ENCODE measurements around the gene PSMG3. TPM values are rescaled to one million over a fixed set of nuclear protein-coding genes. Genes with fewer than 3 reads are reported as not detected.

The PSMG3 gene
- total RNA-seq, 3 donors from 2014 or later, result 75.8 to 82.5 (median 82.5) TPM

DNA sequence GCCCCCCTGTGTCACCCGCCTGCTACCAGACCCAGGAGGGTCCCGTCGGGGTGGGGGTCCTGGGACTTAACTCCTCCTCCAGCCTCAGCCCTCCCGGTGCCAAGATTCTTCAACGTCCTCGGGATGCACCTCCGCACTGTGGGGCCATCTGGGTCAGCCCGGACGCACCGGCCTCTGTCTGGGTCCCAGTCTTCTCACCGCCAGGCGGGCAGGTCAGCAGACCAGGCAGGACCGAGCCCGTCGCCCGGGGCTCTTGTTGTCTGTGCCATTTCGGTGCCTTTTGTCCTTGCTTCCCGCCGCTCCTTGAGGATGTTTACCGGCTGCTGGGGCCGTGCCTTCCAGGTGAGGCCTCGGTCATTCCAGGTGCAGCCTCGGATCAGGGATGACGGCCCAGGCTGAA, 32.1 kb upstream of the PSMG3 start:
- no peak for ATAC-seq
- Mint-ChIP-seq H3K27me3 (ENCODE audit: low read depth) (peaks cover 13% of the 10 kb centered on the region), H3K9me3 (no peaks in the 10 kb centered on the region), H3K36me3 (ENCODE audit: insufficient read depth) (no peaks in the 10 kb centered on the region), H3K4me1 (ENCODE audit: low read depth) (no peaks in the 10 kb centered on the region), H3K4me3 (no peak overlapping the region)
- DNase-seq, result no peak

DNA sequence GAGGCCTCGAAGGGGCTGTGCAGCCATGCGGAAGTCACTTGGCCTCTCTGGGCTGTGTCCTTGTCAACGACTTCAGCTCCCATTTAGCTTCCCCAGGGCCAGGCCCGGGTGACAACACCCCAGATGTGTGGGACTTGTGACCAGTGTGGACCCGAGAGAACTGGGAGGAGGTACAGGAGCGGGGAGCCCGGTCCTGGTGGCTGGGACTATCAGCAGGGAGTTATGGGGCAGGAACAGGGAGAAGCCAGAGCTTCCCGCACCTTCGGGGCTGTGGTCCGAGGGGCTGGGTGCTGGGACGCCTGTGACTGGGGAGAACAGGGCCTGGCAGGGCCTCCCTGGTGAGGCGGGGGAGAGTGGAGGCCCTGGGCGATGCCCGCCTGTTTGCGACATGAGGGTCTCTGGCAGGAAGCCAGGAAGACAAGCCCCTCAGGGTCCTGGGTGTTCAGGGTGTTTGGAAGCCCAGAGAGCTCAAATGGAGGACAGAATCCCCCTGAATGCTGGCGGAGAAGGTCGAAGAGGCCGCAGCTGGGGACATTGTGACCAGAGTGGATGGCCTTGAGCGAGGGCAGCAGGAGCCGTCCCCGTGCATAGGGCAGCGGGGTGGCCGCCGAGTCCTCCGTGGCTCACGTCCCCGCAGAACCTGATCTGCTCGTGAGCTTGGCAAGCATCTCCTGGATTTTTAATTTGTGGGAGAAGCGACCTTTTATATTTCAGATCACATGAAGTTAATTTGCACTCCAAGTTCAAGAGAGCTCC, 30.0 kb upstream of the PSMG3 start:
- ATAC-seq, result no peak
- Mint-ChIP-seq H3K4me1 (ENCODE audit: low read depth) (no peaks in the 10 kb centered on the region), H3K9me3 (no peaks in the 10 kb centered on the region), H3K27me3 (ENCODE audit: low read depth) (peaks cover 12% of the 10 kb centered on the region), H3K4me3 (no peak overlapping the region), H3K36me3 (ENCODE audit: insufficient read depth) (no peaks in the 10 kb centered on the region)
- DNase-seq, result no peak

DNA sequence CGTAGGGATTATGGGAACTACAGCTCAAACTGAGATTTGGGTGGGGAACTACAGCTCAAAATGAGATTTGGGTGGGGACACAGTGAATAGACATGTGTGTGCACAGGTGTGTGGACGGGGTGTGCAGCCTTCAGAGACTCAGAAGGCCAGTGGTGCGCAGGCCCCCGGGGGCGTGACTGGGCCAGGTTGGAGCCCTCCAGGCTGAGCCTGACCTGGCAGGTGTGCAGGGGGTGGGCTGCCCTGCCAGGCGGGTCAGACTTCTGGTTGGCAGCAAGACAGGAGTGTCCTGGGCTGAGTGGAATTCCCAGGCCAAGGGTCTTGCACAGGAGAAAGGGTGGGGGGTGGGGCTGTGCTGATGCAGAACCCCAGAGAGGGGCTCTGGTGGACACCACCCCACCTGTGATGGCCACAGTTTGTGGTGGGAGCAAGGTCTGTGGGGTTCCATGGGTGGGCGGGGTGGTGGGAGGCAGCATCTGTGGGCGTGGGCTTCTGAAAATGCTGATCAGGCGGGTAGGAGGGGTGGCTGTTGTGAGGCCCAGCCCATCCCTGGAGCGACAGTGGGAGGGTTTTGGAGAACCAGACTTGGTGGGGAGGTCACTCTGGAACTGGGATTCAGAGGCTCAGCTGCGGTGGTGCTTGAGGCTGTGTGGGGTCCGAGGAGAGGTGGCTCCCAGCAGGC, 29.3 kb upstream of the PSMG3 start:
- Mint-ChIP-seq H3K4me3 (no peak overlapping the region), H3K9me3 (no peaks in the 10 kb centered on the region), H3K27me3 (ENCODE audit: low read depth) (peaks cover 12% of the 10 kb centered on the region), H3K4me1 (ENCODE audit: low read depth) (no peaks in the 10 kb centered on the region), H3K36me3 (ENCODE audit: insufficient read depth) (no peaks in the 10 kb centered on the region)
- no peak for ATAC-seq
- no peak for DNase-seq

DNA sequence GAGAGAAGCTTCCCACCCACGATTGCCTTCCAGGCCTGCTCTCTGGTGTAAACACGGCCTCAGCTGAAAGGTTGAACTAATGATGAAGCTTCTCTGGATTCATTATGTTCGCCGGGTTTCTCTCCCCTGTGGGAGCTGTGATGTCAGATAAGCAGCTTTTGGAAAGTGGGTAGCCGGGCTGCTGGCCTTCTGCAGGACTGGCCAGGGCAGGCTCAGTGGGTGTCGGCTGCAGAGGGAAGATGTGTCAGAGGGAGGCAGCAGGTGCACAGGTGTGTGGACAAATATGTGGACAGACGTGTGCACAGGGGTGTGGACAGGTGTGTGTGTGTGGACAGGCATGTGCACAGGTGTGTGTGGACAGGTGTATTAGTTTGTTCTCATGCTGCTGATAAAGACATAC, 28.5 kb upstream of the PSMG3 start:
- no peak overlapping the region for H3K4me3 Mint-ChIP-seq
- ATAC-seq (no peak), DNase-seq (no peak)
- H3K9me3 Mint-ChIP-seq, result no peaks in the 10 kb centered on the region
- peaks cover under 1% of the 10 kb centered on the region for H3K4me1 Mint-ChIP-seq (ENCODE audit: low read depth)
- H3K27me3 Mint-ChIP-seq (ENCODE audit: low read depth), result peaks cover 15% of the 10 kb centered on the region
- no peaks in the 10 kb centered on the region for H3K36me3 Mint-ChIP-seq (ENCODE audit: insufficient read depth)

DNA sequence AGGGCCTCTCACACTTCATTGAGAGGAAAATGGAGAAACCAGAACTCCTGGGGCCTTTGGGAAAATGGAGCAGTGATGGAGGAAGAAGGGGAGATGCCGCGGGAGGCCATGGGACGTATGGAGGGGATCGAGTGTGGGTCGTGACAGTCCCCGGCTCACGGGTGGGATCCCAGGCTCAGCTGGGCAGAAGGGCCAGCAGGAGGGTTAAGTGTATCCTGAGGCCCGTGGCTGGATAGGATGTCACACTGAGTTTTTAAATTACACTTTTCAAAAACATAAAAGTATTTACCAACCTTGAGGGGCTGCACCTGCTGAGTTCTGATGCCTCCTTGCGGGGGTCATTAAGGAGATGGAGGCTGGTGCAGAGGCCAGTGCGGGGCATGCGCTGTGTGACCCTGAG, 28.0 kb upstream of the PSMG3 start:
- no peaks in the 10 kb centered on the region for H3K9me3 Mint-ChIP-seq
- no peak for ATAC-seq
- no peak for DNase-seq
- no peak overlapping the region for H3K4me3 Mint-ChIP-seq
- no peaks in the 10 kb centered on the region for H3K36me3 Mint-ChIP-seq (ENCODE audit: insufficient read depth)
- H3K4me1 Mint-ChIP-seq (ENCODE audit: low read depth), result peaks cover 5% of the 10 kb centered on the region
- H3K27me3 Mint-ChIP-seq (ENCODE audit: low read depth), result peaks cover 19% of the 10 kb centered on the region

DNA sequence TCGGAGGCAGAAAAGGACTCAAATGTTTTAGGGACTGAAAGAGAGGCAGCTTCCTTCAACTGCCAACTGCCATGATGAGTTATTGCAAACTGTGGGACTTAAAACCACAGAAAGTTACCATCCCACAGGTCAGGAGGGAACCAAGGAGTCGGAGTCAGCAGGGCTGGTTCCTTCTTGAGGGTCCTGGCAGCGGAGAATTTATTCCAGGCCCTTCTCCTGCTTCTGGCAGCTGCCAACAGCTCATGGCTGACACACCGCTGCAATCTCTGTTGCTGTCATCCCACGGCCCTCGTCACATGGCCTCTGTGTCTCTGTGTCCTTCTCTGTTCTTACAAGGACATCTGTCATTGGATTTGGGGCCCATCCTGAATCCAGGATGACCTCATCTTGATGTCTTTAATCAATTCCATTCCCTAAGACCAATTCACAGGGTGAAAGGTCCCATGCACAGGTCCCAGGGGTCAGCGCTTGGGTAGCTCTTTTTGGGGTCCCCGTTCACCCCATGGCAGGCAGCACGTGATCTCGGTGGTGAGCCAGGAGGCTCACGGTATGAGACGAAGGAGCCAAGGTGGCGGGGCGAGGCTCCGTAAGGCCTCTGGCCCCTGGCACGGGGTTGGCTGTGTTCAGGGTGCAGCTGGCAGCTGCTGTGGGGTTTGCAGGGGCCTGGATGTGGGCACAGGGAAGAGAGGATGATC, 27.4 kb upstream of the PSMG3 start:
- Mint-ChIP-seq H3K36me3 (ENCODE audit: insufficient read depth) (no peaks in the 10 kb centered on the region), H3K9me3 (no peaks in the 10 kb centered on the region), H3K27me3 (ENCODE audit: low read depth) (peaks cover 24% of the 10 kb centered on the region), H3K4me1 (ENCODE audit: low read depth) (peaks cover 10% of the 10 kb centered on the region), H3K4me3 (no peak overlapping the region)
- DNase-seq (no peak), ATAC-seq (no peak)

DNA sequence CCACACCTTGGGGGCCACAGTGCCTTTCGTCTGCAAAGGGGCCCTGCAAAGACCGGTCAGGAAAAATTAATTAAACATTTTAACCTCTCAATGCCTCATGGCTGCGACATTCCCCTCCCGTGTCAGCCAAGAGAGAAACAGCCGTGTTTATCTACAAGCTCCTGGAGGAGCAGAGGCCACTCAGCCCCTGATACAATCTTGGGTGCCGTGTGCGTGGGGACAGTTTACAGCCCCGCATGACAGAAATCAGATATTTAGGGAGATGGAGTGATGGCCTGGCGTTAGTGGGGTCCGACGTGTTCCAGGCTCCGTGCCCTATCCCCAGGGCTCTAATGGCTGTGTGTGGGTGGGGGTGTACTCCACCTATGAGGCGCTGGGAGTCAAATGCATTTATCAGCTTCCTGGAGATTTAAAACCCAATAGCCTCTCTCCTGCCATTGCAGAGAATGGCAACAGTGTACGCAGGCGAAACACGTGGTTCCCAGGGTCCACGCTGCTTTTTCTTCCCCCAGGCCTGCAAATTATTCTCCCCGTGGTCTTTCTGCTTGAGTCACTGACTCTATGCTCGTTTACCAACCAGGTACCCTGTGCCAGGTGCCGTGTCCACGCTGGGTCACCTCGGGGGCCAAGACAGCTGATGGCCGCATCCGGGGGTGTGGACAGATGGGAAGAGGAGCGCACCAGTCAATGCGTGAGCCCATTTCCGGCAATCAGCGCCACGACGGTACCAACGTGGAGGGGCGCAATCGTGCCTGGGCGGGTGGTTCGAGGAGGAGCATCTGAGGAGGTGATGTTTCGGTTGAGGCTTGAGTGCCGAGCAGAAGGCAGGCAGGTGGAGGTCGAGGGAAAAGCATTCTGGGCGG, 26.6 kb upstream of the PSMG3 start:
- no peaks in the 10 kb centered on the region for H3K36me3 Mint-ChIP-seq (ENCODE audit: insufficient read depth)
- H3K4me3 Mint-ChIP-seq, result no peak overlapping the region
- DNase-seq (no peak), ATAC-seq (no peak)
- no peaks in the 10 kb centered on the region for H3K9me3 Mint-ChIP-seq
- H3K27me3 Mint-ChIP-seq (ENCODE audit: low read depth), result peaks cover 26% of the 10 kb centered on the region
- H3K4me1 Mint-ChIP-seq (ENCODE audit: low read depth), result peaks cover 17% of the 10 kb centered on the region

DNA sequence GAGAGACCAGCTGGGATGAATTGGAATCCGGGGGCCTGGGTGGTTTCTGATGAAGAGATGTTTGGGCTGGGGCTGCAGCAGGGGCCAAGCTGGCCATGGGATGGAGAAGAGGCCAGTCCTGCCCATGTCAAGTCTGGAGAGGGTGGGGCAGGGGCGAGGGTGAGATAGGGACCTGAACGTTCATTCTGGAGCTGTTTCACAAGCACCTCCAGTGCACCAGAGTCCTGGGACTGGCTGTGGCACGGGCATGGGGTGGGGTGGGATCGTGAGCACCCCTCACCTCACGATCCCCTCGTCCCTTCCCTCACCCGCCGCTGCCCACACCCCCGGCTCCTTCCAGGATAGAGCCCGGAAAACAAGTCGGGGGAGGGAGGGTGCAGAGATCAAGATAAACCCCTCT, 25.8 kb upstream of the PSMG3 start:
- DNase-seq (no peak), ATAC-seq (no peak)
- H3K36me3 Mint-ChIP-seq (ENCODE audit: insufficient read depth), result no peaks in the 10 kb centered on the region
- peaks cover 31% of the 10 kb centered on the region for H3K27me3 Mint-ChIP-seq (ENCODE audit: low read depth)
- H3K4me3 Mint-ChIP-seq, result no peak overlapping the region
- peaks cover 18% of the 10 kb centered on the region for H3K4me1 Mint-ChIP-seq (ENCODE audit: low read depth)
- H3K9me3 Mint-ChIP-seq, result no peaks in the 10 kb centered on the region

DNA sequence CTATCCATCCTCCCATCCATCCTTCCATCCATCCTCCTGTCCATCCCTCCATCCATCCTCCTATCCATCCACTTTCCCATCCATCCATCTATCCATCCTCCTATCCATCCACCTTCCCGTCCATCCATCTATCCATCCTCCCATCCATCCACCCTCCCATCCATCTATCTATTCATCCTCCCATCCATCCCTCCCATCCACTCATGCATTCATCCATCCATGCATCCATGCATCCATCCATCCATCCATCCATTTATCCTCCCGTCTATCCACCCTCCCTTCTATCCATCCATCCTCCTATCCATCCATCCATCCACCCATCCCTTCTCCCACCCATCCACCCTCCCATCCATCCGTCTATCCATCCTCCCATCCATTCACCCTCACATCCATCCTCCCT, 25.2 kb upstream of the PSMG3 start:
- no peaks in the 10 kb centered on the region for H3K36me3 Mint-ChIP-seq (ENCODE audit: insufficient read depth)
- H3K27me3 Mint-ChIP-seq (ENCODE audit: low read depth), result peaks cover 34% of the 10 kb centered on the region
- no peak for ATAC-seq
- H3K4me1 Mint-ChIP-seq (ENCODE audit: low read depth), result peaks cover 18% of the 10 kb centered on the region
- no peak overlapping the region for H3K4me3 Mint-ChIP-seq
- no peaks in the 10 kb centered on the region for H3K9me3 Mint-ChIP-seq
- DNase-seq, result no peak

DNA sequence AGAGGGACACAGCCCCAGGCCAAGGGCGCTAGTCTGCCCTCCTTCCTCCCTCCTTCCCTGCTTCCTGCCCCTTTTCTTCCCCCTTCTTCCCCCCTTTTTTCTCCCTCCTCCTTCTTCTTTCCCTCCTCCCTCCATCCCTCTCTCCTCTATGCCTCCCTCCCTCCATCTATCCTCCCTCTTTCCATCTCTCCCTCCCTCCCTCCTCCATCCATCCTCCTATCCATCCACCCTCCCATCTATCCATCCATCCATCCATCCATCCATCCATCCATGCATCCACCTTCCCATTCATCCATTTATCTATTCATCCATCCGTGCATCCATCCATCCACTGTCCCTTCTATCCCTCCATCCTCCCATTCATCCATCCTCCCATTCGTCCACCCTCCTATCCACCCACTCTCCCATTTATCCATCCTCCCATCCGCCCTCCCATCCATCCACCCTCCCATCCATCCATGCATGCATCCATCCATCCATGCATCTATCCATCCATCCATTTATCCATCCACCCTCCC, 24.1 kb upstream of the PSMG3 start:
- H3K27me3 Mint-ChIP-seq (ENCODE audit: low read depth), result peaks cover 34% of the 10 kb centered on the region

DNA sequence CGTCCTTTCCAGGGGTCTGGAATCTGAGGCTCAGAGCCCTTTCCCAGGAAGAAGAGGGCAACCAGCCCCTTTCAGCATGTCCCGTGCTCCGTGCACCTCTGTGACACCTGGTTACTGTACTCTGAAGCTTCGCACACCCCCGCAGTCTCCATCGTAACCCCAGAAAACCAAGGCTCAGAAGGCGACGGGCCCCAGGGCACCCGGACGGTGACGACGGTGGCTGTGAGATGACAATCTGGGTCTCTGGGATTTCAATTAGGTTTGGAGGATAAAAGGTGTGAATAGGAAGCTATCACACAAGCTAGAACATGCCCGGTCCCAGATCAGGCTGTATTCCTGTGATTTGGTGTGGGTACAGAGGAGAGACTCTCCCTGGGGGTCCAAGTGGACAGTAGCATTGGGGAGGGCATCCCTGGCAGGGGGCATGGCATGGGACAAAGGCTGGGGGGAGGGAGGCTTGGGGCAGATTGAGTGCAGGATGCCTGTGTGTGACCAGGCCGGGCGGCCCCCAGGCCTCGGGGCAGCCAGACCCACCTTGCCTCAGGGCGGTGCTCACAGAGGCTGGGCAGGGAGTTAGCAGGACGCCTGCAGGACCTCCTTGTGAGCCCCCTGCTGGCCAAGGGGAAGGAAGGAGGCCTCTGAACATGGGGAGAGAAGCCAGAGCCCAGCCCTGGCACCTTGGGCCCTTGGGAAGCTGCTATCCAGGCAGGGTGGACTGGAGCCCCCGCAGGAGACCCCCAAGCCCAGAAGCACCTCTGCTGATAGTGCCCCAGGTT, 23.4 kb upstream of the PSMG3 start:
- DNase-seq, result no peak
- Mint-ChIP-seq H3K4me1 (ENCODE audit: low read depth) (peaks cover 18% of the 10 kb centered on the region), H3K4me3 (peak overlapping the region; percentile 3), H3K36me3 (ENCODE audit: insufficient read depth) (no peaks in the 10 kb centered on the region), H3K9me3 (no peaks in the 10 kb centered on the region), H3K27me3 (ENCODE audit: low read depth) (peaks cover 34% of the 10 kb centered on the region)
- ATAC-seq, result peak in 1 of 2 donors; percentile 46

More for the DNA sequence above, 24.1 kb upstream of the PSMG3 start:
- no peak for ATAC-seq
- Mint-ChIP-seq H3K4me3 (no peak overlapping the region), H3K36me3 (ENCODE audit: insufficient read depth) (no peaks in the 10 kb centered on the region), H3K4me1 (ENCODE audit: low read depth) (peaks cover 18% of the 10 kb centered on the region), H3K9me3 (no peaks in the 10 kb centered on the region)
- no peak for DNase-seq

DNA sequence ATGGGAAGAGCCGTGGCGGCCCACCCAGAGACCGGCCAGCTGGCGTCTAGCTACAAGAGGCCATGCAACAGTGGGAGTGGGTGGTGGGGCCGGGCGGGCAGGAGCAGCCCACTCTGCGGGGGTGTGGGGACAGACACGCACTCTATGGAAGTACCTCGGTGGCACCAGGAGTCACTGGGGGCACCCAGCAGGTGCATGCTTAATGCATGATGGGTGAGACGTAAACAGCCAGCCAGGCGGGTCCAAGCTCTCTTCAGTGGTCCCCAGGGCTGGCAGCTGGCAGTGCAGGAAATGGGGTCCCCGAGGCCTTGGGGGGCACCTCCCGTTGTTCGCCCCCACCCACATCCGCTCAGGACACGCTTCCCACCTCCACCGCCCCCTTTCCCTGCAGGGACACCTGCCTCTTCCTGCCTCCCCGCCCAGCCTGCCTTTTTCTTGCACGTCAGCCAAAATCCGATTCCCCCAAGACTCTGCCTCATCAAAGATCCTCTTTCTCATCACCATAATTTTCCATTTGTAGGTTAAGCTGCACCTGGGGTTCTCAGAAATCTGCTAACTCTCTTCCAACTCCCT, 22.6 kb upstream of the PSMG3 start:
- no peaks in the 10 kb centered on the region for H3K9me3 Mint-ChIP-seq
- DNase-seq (no peak), ATAC-seq (peak; percentile 23 to 24)
- peak overlapping the region; percentile 8 for H3K4me3 Mint-ChIP-seq
- peaks cover 18% of the 10 kb centered on the region for H3K4me1 Mint-ChIP-seq (ENCODE audit: low read depth)
- H3K36me3 Mint-ChIP-seq (ENCODE audit: insufficient read depth), result no peaks in the 10 kb centered on the region
- H3K27me3 Mint-ChIP-seq (ENCODE audit: low read depth), result peaks cover 34% of the 10 kb centered on the region

DNA sequence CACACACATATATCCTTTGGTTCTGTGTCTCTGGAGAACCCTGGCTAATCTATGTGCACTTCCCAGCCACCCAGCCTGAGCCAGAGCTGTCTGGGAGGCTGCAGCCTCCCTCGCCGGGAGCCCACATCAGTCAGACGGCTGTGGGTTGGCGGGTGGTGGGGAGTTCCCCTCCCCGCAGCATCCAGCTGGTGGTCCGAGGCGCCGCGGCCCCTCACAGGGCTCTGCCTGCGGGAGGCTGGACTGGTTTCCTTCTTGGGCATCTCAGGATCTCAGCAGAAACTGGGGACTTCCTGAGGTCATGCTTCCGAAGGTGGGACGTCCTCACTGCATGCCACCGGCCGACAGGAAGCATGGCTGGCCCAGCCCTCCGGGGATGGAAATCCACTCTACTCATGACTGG, 22.0 kb upstream of the PSMG3 start:
- peaks cover 34% of the 10 kb centered on the region for H3K27me3 Mint-ChIP-seq (ENCODE audit: low read depth)
- no peaks in the 10 kb centered on the region for H3K36me3 Mint-ChIP-seq (ENCODE audit: insufficient read depth)
- DNase-seq, result no peak
- H3K4me3 Mint-ChIP-seq, result peak overlapping the region; percentile 8
- peak; percentile 60 to 69 for ATAC-seq
- H3K4me1 Mint-ChIP-seq (ENCODE audit: low read depth), result peaks cover 18% of the 10 kb centered on the region
- no peaks in the 10 kb centered on the region for H3K9me3 Mint-ChIP-seq
